T-helper 1 cell treated with Interleukin-12 subunit alpha and Interleukin-12 subunit beta and Interleukin-4 antibody, amounts not matched to agents 30 μg/mL and 1 μg/mL, for 36 hours (primary cell): ENCODE measurements around the gene HADHA.

Source experiments
- H3K27ac Mint-ChIP-seq: one replicate; pipeline ENCODE4 v1.8.0; 2021; ENCODE audit warnings: mild to moderate bottlenecking, mixed read lengths
- H3K27me3 Mint-ChIP-seq: one replicate; pipeline ENCODE4 v1.8.0; 2021; ENCODE audit warnings: low read depth, mixed read lengths
- H3K36me3 Mint-ChIP-seq: one replicate; pipeline ENCODE4 v1.8.0; 2021; ENCODE audit warnings: low read depth, mixed read lengths
- H3K4me1 Mint-ChIP-seq: one replicate; pipeline ENCODE4 v1.8.0; 2021; ENCODE audit warnings: low read depth, mixed read lengths
- H3K4me3 Mint-ChIP-seq: one replicate; pipeline ENCODE4 v1.8.0; 2021; ENCODE audit warnings: mild to moderate bottlenecking, moderate library complexity, mixed read lengths
- H3K9me3 Mint-ChIP-seq: one replicate; pipeline ENCODE4 v1.8.0; 2021; ENCODE audit warnings: mixed read lengths

The HADHA gene

GRCh38 chr2:26191316-26192159 lies 52.9 kb downstream of the HADHA start:
- peaks cover 27% of the 10 kb centered on the region for H3K36me3 Mint-ChIP-seq
- H3K4me1 Mint-ChIP-seq = no peaks in the 10 kb centered on the region
- no peaks in the 10 kb centered on the region for H3K9me3 Mint-ChIP-seq
- no peak overlapping the region for H3K4me3 Mint-ChIP-seq
- H3K27ac Mint-ChIP-seq = peak overlapping the region; percentile 32
- no peaks in the 10 kb centered on the region for H3K27me3 Mint-ChIP-seq

- Mint-ChIP-seq H3K36me3 (peaks cover 22% of the 10 kb centered on the region), H3K9me3 (no peaks in the 10 kb centered on the region), H3K27ac (no peak overlapping the region), H3K27me3 (no peaks in the 10 kb centered on the region), H3K4me3 (no peak overlapping the region), H3K4me1 (peaks cover 4% of the 10 kb centered on the region)
Observed at GRCh38 chr2:26190369-26190768, 54.1 kb downstream of the HADHA start.

GRCh38 chr2:26189751-26190150 lies 54.7 kb downstream of the HADHA start:
- no peak overlapping the region for H3K27ac Mint-ChIP-seq

DNA sequence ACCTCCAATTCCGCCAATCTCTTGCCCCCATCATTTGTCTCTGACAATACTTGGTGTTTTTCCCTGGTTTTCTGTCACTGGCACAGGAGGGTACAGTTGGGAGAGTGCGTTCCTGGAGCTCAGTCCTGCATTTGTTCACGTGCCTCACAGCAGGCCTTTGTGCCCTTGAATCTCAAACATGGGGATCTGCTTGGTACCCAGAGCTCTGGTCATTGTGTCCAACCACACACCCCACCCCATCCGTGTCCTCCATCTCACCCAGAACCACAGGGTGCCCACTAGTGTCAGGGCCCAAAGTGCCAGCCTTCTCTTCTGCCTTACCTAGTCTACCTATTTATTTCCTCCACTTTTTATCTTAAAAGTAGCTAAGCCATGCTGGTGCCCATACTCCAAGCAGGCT lies 55.3 kb downstream of the HADHA start:
- H3K36me3 Mint-ChIP-seq = peaks cover 13% of the 10 kb centered on the region
- H3K4me3 Mint-ChIP-seq = no peak overlapping the region
- H3K4me1 Mint-ChIP-seq = peaks cover 5% of the 10 kb centered on the region
- H3K27ac Mint-ChIP-seq = no peak overlapping the region
- no peaks in the 10 kb centered on the region for H3K27me3 Mint-ChIP-seq
- H3K9me3 Mint-ChIP-seq = no peaks in the 10 kb centered on the region

More at GRCh38 chr2:26189751-26190150, 54.7 kb downstream of the HADHA start:
- H3K4me3 Mint-ChIP-seq = no peak overlapping the region
- peaks cover 18% of the 10 kb centered on the region for H3K36me3 Mint-ChIP-seq
- no peaks in the 10 kb centered on the region for H3K9me3 Mint-ChIP-seq
- H3K27me3 Mint-ChIP-seq = no peaks in the 10 kb centered on the region
- peaks cover 5% of the 10 kb centered on the region for H3K4me1 Mint-ChIP-seq

DNA sequence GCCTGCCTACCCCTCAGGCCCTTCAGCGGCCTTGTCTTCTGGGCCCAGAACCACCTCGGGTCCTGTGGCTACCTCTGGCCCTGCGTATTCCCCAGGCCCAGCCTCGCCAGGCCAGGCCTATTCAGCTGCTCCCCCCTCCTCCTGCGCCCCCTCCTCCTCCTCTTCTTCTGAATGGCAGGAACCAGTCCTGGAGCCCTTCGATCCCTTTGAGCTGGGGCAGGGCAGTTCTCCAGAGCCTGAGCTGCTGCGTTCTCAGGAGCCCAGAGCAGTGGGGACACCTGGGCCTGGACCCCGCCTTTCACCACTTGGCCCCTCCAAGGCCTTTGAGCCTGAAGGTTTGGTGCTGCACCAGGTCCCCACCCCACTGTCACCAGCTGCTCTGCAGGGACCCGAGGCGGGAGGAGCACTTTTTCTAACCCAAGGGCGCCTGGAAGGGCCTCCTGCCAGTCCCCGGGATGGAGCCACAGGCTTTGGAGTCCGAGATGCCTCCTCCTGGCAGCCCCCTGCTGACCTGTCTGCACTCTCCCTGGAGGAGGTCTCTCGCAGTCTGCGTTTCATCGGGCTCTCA lies 56.8 kb downstream of the HADHA start:
- Mint-ChIP-seq H3K4me3 (no peak overlapping the region), H3K9me3 (no peaks in the 10 kb centered on the region), H3K27me3 (peaks cover 4% of the 10 kb centered on the region), H3K4me1 (peaks cover 8% of the 10 kb centered on the region), H3K36me3 (peaks cover 10% of the 10 kb centered on the region), H3K27ac (no peak overlapping the region)

GRCh38 chr2:26187114-26187513 lies 57.3 kb downstream of the HADHA start:
- H3K9me3 Mint-ChIP-seq = no peaks in the 10 kb centered on the region
- H3K36me3 Mint-ChIP-seq = peaks cover 10% of the 10 kb centered on the region
- peaks cover 4% of the 10 kb centered on the region for H3K27me3 Mint-ChIP-seq
- peaks cover 8% of the 10 kb centered on the region for H3K4me1 Mint-ChIP-seq
- H3K27ac Mint-ChIP-seq = no peak overlapping the region
- H3K4me3 Mint-ChIP-seq = no peak overlapping the region

- H3K27ac Mint-ChIP-seq = no peak overlapping the region
- H3K36me3 Mint-ChIP-seq = peaks cover 5% of the 10 kb centered on the region
- peaks cover 8% of the 10 kb centered on the region for H3K4me1 Mint-ChIP-seq
- H3K4me3 Mint-ChIP-seq = peak overlapping the region; percentile 57
- peaks cover 11% of the 10 kb centered on the region for H3K27me3 Mint-ChIP-seq
- no peaks in the 10 kb centered on the region for H3K9me3 Mint-ChIP-seq
Observed at GRCh38 chr2:26185954-26186770, 58.3 kb downstream of the HADHA start.

DNA sequence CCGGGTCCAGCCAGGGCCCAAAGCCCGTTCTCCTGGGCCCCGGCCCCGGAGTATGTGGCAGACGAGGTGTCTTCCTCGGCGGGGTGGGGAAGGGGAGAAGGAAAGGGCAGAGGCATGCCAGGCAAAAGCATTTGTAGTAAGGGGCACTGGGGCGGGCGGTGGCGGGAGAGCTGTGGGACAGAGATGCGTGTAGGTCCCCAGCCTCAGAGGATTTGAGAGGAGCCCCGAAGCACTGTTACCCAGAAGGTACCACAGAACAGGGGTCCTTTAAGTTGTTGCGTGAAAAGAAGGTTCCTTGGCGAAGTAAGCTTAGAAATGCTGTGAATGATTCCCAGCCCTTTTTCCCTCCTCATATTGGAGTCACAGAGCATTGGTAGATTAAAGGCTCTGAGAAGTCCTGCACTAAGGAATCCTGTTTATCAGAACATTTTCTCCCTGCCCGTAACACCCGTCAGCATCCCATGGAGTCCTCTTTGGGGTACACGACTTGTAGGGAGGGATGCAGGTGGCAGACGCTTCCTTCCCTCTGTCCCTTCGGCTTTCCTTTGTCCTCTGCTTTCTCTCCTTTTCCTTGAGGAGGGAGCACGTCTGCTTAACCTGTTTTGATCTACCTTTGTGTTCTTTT lies 59.0 kb downstream of the HADHA start:
- H3K4me3 Mint-ChIP-seq = peak overlapping the region; percentile 57
- peaks cover 8% of the 10 kb centered on the region for H3K4me1 Mint-ChIP-seq
- H3K36me3 Mint-ChIP-seq = no peaks in the 10 kb centered on the region
- peak overlapping the region; percentile 20 for H3K27ac Mint-ChIP-seq
- H3K9me3 Mint-ChIP-seq = no peaks in the 10 kb centered on the region
- peaks cover 18% of the 10 kb centered on the region for H3K27me3 Mint-ChIP-seq

GRCh38 chr2:26184555-26185303 lies 59.7 kb downstream of the HADHA start:
- peaks cover 23% of the 10 kb centered on the region for H3K27me3 Mint-ChIP-seq
- peak overlapping the region; percentile 57 for H3K4me3 Mint-ChIP-seq
- H3K4me1 Mint-ChIP-seq = peaks cover 10% of the 10 kb centered on the region
- no peak overlapping the region for H3K27ac Mint-ChIP-seq
- no peaks in the 10 kb centered on the region for H3K36me3 Mint-ChIP-seq
- H3K9me3 Mint-ChIP-seq = no peaks in the 10 kb centered on the region

GRCh38 chr2:26184121-26184520 lies 60.3 kb downstream of the HADHA start:
- H3K27me3 Mint-ChIP-seq = peaks cover 27% of the 10 kb centered on the region
- H3K9me3 Mint-ChIP-seq = no peaks in the 10 kb centered on the region
- peak overlapping the region; percentile 72 for H3K27ac Mint-ChIP-seq
- H3K4me1 Mint-ChIP-seq = peaks cover 13% of the 10 kb centered on the region
- H3K4me3 Mint-ChIP-seq = peak overlapping the region; percentile 75
- H3K36me3 Mint-ChIP-seq = no peaks in the 10 kb centered on the region

- H3K36me3 Mint-ChIP-seq = no peaks in the 10 kb centered on the region
- peaks cover 32% of the 10 kb centered on the region for H3K27me3 Mint-ChIP-seq
- peaks cover 14% of the 10 kb centered on the region for H3K4me1 Mint-ChIP-seq
- peak overlapping the region; percentile 75 for H3K4me3 Mint-ChIP-seq
- no peaks in the 10 kb centered on the region for H3K9me3 Mint-ChIP-seq
- H3K27ac Mint-ChIP-seq = peak overlapping the region; percentile 70
Observed at GRCh38 chr2:26182887-26183630, 61.4 kb downstream of the HADHA start.

DNA sequence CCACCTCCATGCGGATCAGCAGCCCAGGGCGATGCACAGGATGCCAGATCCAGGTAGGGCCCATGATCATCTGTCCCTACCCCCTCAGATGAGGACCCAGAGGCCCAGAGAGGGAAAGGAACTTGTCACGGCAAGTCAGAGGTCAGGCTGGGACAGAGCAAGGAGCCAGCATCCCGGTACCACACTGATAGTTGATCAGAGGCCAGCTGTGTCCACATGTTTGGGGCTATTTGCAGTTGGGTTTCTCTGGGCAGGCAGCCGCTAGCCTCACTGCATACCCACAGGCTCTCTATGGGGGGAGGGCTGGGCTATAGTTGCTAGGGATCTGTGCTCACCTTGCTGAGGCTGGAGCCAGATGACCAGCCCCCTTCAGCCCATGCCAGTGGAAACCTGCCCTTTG lies 62.0 kb downstream of the HADHA start:
- Mint-ChIP-seq H3K27ac (no peak overlapping the region), H3K36me3 (no peaks in the 10 kb centered on the region), H3K4me1 (peaks cover 14% of the 10 kb centered on the region), H3K4me3 (no peak overlapping the region), H3K27me3 (peaks cover 34% of the 10 kb centered on the region), H3K9me3 (no peaks in the 10 kb centered on the region)

DNA sequence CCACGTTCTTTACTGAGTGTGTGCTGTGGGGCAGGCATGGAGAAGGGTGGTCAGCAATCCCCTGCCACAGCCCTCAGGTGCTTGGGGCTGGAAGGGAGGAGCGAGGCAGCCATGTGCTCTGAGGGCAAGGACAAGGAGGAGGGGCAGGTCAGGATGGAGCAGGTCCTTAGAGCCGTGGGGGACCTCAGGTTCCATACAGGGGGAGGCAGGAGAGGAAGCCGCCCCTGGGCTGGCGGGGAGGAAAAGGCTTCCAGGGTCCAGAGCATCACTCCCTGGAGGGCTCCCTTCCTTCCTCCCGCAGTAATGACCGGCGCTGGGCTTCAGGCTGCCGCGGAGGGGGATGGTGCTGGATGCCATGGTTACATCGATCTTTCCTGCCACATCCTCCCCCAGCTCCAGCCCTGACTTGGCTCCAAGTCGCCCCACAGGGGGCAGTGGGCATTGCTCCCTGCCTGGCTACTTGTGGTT lies 65.0 kb downstream of the HADHA start:
- no peak overlapping the region for H3K27ac Mint-ChIP-seq
- H3K9me3 Mint-ChIP-seq = no peaks in the 10 kb centered on the region
- H3K4me1 Mint-ChIP-seq = peaks cover 9% of the 10 kb centered on the region
- H3K27me3 Mint-ChIP-seq = peaks cover 57% of the 10 kb centered on the region
- H3K4me3 Mint-ChIP-seq = no peak overlapping the region
- no peaks in the 10 kb centered on the region for H3K36me3 Mint-ChIP-seq
